Measurements from ENCODE around the gene SMYD3.

GRCh38 chr1:245896258-245896657 lies 610.8 kb downstream of the SMYD3 start:
- TF ChIP-seq CTCF (IDR thresholded peaks at IDR 0.05; ENCODE audit: low read depth, low read length, poor library complexity, severe bottlenecking) (no peak), EZH2phosphoT487 (IDR thresholded peaks at IDR 0.05; ENCODE audit: borderline replicate concordance, low read length) (no peak)

Measured in DOHH2 (cell line).